Bronchial epithelial cell (primary cell): Measurements from ENCODE around the gene SH3BP2. TPM values are rescaled to one million over a fixed set of nuclear protein-coding genes. Genes with fewer than 3 reads are reported as not detected.

ENCODE experiments used
- DNase-seq: peaks from one replicate; pipeline ENCODE4 v3.0.0-alpha.2; 2010; ENCODE audit warnings: low read depth
- FAIRE-seq: peaks from 2 replicates; lab custom pipeline; 2011; peaks lifted over from hg19 to GRCh38; lab: Jason Lieb, UNC
- H3K27me3 ChIP-seq: 2 replicates; pipeline ENCODE4 v1.5.1; 2011; ENCODE audit warnings: low read length; ENCODE audit not compliant: control insufficient read depth, insufficient read depth
- H3K36me3 ChIP-seq: 2 replicates; pipeline ENCODE4 v1.5.1; 2011; ENCODE audit warnings: low read length; ENCODE audit not compliant: control insufficient read depth, insufficient read depth
- H3K4me3 ChIP-seq: 2 replicates; pipeline ENCODE4 v1.5.1; 2011; ENCODE audit warnings: mild to moderate bottlenecking, low read depth, low read length, control low read depth
- total RNA-seq: library from RNA; depleted of rRNA; stranded (reverse); fragments of >200 nt; gene quantifications from 2 replicates; pipeline ENCODE4 v1.2.1, GENCODE V29; 2014
- TF ChIP-seq, protein P1 (sequence below): IDR thresholded peaks from 2 replicates; pipeline ENCODE4 v1.5.1; 2011; ENCODE audit warnings: mild to moderate bottlenecking, moderate library complexity, low read length, control low read depth, inconsistent platforms; ENCODE audit not compliant: insufficient read depth, severe bottlenecking

Gene SH3BP2
- total RNA-seq, 1 donor from 2014 or later, result 31.1 TPM

DNA sequence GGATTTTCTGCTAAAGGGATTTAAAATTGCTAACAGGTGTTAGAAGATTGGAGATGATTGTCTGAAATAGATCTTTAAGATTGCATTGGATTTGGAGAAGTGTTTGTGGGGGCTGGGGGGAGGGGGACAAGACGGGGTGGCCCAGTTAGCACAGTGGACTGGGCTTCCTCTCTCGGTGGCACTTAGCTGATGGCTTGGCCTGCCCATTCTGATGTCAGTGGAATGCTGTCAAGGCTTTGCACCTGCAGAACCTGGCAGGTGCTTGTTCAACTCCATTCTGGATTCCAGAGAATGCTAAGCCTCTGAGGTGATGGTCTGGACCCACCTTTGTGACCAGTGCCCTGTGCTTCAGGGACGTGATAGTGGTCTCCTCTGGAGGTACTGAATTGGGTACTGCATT is 94.5 kb downstream of the SH3BP2 start:
- H3K27me3 ChIP-seq, result no peaks in the 10 kb centered on the region
- H3K4me3 ChIP-seq, result no peak overlapping the region
- TF ChIP-seq, protein P1, sequence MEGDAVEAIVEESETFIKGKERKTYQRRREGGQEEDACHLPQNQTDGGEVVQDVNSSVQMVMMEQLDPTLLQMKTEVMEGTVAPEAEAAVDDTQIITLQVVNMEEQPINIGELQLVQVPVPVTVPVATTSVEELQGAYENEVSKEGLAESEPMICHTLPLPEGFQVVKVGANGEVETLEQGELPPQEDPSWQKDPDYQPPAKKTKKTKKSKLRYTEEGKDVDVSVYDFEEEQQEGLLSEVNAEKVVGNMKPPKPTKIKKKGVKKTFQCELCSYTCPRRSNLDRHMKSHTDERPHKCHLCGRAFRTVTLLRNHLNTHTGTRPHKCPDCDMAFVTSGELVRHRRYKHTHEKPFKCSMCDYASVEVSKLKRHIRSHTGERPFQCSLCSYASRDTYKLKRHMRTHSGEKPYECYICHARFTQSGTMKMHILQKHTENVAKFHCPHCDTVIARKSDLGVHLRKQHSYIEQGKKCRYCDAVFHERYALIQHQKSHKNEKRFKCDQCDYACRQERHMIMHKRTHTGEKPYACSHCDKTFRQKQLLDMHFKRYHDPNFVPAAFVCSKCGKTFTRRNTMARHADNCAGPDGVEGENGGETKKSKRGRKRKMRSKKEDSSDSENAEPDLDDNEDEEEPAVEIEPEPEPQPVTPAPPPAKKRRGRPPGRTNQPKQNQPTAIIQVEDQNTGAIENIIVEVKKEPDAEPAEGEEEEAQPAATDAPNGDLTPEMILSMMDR, result no peak
- FAIRE-seq (no peak), DNase-seq (no peak)
- peaks cover 12% of the 10 kb centered on the region for H3K36me3 ChIP-seq

DNA sequence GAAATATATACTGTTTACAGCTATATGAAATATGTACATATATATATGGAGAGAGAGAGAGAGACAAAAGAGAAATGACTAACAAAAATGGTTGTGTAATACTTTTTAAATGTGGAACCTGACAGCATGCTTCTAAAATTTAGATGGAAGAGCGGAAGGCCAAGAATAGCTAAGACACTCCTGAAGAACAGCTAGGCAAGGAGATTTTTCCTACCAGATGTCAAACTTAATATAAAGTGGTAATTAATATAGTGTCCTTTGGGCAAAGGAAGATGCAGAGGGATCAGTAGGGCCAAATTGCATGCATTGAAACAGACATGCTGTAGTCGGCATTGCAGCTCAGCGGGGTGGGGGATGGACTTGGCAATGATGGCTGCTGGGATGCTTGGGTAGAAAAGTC is 96.0 kb downstream of the SH3BP2 start:
- H3K27me3 ChIP-seq, result no peaks in the 10 kb centered on the region
- no peak for DNase-seq
- no peak for FAIRE-seq
- no peak overlapping the region for H3K4me3 ChIP-seq
- TF ChIP-seq, protein P1, result no peak
- peaks cover 12% of the 10 kb centered on the region for H3K36me3 ChIP-seq

Other genes with a start within 250 kb of the SH3BP2 start
- 43.4 and 64.5 TPM in 2 replicates for gene TNIP2, start 36.7 kb upstream of the SH3BP2 start, total RNA-seq
- gene ADD1, start 50.8 kb downstream of the SH3BP2 start, total RNA-seq, result 71.9 and 113 TPM in 2 replicates
- 20.9 and 31.1 TPM in 2 replicates for gene NOP14, start 170.3 kb downstream of the SH3BP2 start, total RNA-seq
- 1.4 and 3.7 TPM in 2 replicates for gene GRK4, start 170.5 kb downstream of the SH3BP2 start, total RNA-seq